C4-2B (cell line): Measurements from ENCODE around the gene CNTNAP1.

Source experiments
- H3K27ac ChIP-seq: fragments of 450-650 bp; 2 replicates; pipeline ENCODE4 v1.5.1; 2017
- CTCF ChIP-seq: fragments of 450-650 bp; conservative IDR thresholded peaks from 2 replicates; pipeline ENCODE4 v1.5.1; 2017; ENCODE audit warnings: mild to moderate bottlenecking
- ZFX ChIP-seq: fragments of 450-650 bp; IDR thresholded peaks from 2 replicates; pipeline ENCODE4 v1.6.1; 2017

CNTNAP1 gene

GRCh38 chr17:42673885-42674754, 8.2 kb upstream of the CNTNAP1 start:
- TF ChIP-seq CTCF = no peak; the same call in 1 of the 2 replicates
- no peak for TF ChIP-seq ZFX
- H3K27ac ChIP-seq = peak overlapping the region; percentile 96

- no peak for TF ChIP-seq ZFX
- no peak for TF ChIP-seq CTCF
- peak overlapping the region; percentile 96 for H3K27ac ChIP-seq
Measured at GRCh38 chr17:42674755-42675347, 7.5 kb upstream of the CNTNAP1 start.

GRCh38 chr17:42675348-42675964, 6.9 kb upstream of the CNTNAP1 start:
- H3K27ac ChIP-seq = peak overlapping the region; percentile 96
- no peak for TF ChIP-seq CTCF
- no peak for TF ChIP-seq ZFX

GRCh38 chr17:42675965-42676423, 6.3 kb upstream of the CNTNAP1 start:
- H3K27ac ChIP-seq = peak overlapping the region; percentile 96
- TF ChIP-seq CTCF = no peak
- TF ChIP-seq ZFX = peak; percentile 49; the same call in 1 of the 2 replicates

GRCh38 chr17:42676424-42677011, 5.8 kb upstream of the CNTNAP1 start, which contains the start of gene PLEKHH3:
PLEKHH3 (minus strand) TSS chr17:42676994; CDS start chr17:42676563, 431 bp downstream.
- TF ChIP-seq ZFX (0 out of 2 replicates have a peak, but pooled peaks have one; percentile 25), CTCF (peak; percentile 23)
- peak within 1 kb of the TSS; percentile 96 for H3K27ac ChIP-seq

GRCh38 chr17:42677012-42677857, 5.1 kb upstream of the CNTNAP1 start:
- peak overlapping the region; percentile 96 for H3K27ac ChIP-seq
- peak; percentile 7; the same call in 1 of the 2 replicates for TF ChIP-seq CTCF
- TF ChIP-seq ZFX = no peak
